Osteocyte (in vitro differentiated cells): ENCODE results near the gene LDB2. TPM values are rescaled to one million over a fixed set of nuclear protein-coding genes. Genes with fewer than 3 reads are reported as not detected.

Source experiments
- DNase-seq: peaks from one replicate; pipeline ENCODE4 v3.0.0; 2021; ENCODE audit warnings: mixed read lengths; ENCODE audit not compliant: unreplicated experiment; ENCODE audit errors: extremely low spot score
- H3K27ac Mint-ChIP-seq: one replicate; pipeline ENCODE4 v1.8.0; 2021; ENCODE audit warnings: mild to moderate bottlenecking, mixed read lengths; ENCODE audit not compliant: unreplicated experiment
- H3K27me3 Mint-ChIP-seq: one replicate; pipeline ENCODE4 v1.8.0; 2021; ENCODE audit warnings: mixed read lengths; ENCODE audit not compliant: unreplicated experiment
- H3K36me3 Mint-ChIP-seq: one replicate; pipeline ENCODE4 v1.8.0; 2021; ENCODE audit warnings: mixed read lengths; ENCODE audit not compliant: unreplicated experiment
- H3K4me1 Mint-ChIP-seq: one replicate; pipeline ENCODE4 v1.8.0; 2021; ENCODE audit warnings: mixed read lengths; ENCODE audit not compliant: unreplicated experiment
- H3K4me3 Mint-ChIP-seq: one replicate; pipeline ENCODE4 v1.8.0; 2021; ENCODE audit warnings: mild to moderate bottlenecking, moderate library complexity, mixed read lengths; ENCODE audit not compliant: unreplicated experiment
- H3K9me3 Mint-ChIP-seq: one replicate; pipeline ENCODE4 v1.8.0; 2021; ENCODE audit warnings: mixed read lengths; ENCODE audit not compliant: unreplicated experiment
- total RNA-seq: library from RNA; stranded (reverse); gene quantifications from 2 replicates; pipeline ENCODE4 v1.2.1, GENCODE V29; 2021
- TF ChIP-seq, protein P1 (sequence below): fragments of 200-600 bp; sonication (generic); IDR thresholded peaks from 2 replicates; pipeline ENCODE4 v1.5.0; 2021; ENCODE audit warnings: antibody characterized with exemption, mild to moderate bottlenecking, moderate library complexity

The LDB2 gene
- total RNA-seq, 1 donor from 2014 or later: 8.7 TPM

DNA sequence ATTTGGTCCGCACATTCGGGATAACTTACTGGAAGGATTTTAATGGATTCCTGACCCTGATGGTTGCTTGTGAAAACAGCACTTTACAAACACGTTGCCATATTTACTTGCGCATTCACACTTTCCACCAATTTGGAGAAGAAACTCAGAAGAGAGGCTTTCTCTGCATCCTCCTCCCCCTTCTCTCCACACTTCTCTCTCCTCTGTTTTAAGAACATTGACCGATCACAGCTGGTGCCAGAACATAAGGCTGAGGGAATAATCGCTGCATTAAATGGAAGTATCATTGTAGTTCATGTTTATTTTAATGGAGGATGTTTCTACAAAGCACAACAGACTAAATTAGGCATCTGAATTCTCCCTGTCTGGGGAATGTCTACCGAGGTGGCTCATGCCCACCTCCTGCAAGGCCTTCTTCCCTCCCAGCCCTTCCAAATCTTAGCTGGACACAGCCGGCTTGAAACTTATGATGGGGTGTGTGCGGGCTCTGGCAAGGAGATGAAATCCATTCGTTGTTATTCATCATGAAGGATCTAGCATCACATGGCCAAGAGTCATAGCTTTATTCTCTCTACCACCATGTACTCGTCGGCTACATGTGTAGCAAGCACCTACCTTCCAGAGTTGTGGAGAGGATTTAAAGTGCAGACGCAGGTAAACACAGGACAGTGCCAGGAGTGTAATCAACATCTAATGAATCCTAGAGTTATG lies 204.1 kb downstream of the LDB2 start:
- H3K4me1 Mint-ChIP-seq: peaks cover 19% of the 10 kb centered on the region
- peaks cover 3% of the 10 kb centered on the region for H3K9me3 Mint-ChIP-seq
- no peak overlapping the region for H3K4me3 Mint-ChIP-seq
- no peak overlapping the region for H3K27ac Mint-ChIP-seq
- no peaks in the 10 kb centered on the region for H3K36me3 Mint-ChIP-seq
- no peak for DNase-seq
- TF ChIP-seq, protein P1, sequence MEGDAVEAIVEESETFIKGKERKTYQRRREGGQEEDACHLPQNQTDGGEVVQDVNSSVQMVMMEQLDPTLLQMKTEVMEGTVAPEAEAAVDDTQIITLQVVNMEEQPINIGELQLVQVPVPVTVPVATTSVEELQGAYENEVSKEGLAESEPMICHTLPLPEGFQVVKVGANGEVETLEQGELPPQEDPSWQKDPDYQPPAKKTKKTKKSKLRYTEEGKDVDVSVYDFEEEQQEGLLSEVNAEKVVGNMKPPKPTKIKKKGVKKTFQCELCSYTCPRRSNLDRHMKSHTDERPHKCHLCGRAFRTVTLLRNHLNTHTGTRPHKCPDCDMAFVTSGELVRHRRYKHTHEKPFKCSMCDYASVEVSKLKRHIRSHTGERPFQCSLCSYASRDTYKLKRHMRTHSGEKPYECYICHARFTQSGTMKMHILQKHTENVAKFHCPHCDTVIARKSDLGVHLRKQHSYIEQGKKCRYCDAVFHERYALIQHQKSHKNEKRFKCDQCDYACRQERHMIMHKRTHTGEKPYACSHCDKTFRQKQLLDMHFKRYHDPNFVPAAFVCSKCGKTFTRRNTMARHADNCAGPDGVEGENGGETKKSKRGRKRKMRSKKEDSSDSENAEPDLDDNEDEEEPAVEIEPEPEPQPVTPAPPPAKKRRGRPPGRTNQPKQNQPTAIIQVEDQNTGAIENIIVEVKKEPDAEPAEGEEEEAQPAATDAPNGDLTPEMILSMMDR: no peak
- no peaks in the 10 kb centered on the region for H3K27me3 Mint-ChIP-seq

- H3K9me3 Mint-ChIP-seq: peaks cover 3% of the 10 kb centered on the region
- TF ChIP-seq, protein P1: no peak
- DNase-seq: no peak
- no peaks in the 10 kb centered on the region for H3K27me3 Mint-ChIP-seq
- H3K36me3 Mint-ChIP-seq: no peaks in the 10 kb centered on the region
- H3K27ac Mint-ChIP-seq: no peak overlapping the region
- no peak overlapping the region for H3K4me3 Mint-ChIP-seq
- peaks cover 19% of the 10 kb centered on the region for H3K4me1 Mint-ChIP-seq
Measured at GRCh38 chr4:16693641-16694040, 204.8 kb downstream of the LDB2 start.

DNA sequence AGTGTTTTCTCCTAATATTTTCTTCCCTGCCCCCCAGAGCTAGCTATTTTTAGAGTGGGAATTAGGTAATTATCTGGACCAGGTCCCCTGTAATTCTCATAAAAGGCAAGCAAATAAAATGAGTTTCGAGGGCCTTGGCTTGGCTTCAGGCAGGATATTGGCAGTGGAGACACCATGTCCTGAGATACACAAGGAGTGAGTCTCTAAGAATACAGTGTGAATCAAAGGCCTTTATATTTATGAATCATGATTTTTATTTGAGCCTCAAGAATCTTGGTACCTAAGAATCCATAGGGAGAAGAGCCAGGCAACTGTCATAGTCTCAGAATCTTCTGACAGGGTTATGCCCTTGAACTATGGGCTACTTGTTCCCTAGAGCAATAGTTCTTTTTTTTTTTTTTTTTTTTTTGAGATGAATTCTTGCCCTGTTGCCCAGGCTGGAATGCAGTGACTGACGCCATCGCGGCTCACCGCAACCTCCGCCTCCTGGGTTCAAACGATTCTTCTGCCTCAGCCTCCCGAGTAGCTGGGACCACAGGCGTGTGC lies 205.4 kb downstream of the LDB2 start:
- Mint-ChIP-seq H3K27ac (peak overlapping the region; percentile 54), H3K27me3 (no peaks in the 10 kb centered on the region), H3K9me3 (peaks cover 3% of the 10 kb centered on the region), H3K4me1 (peaks cover 19% of the 10 kb centered on the region), H3K36me3 (no peaks in the 10 kb centered on the region), H3K4me3 (no peak overlapping the region)
- no peak for DNase-seq
- TF ChIP-seq, protein P1: no peak

DNA sequence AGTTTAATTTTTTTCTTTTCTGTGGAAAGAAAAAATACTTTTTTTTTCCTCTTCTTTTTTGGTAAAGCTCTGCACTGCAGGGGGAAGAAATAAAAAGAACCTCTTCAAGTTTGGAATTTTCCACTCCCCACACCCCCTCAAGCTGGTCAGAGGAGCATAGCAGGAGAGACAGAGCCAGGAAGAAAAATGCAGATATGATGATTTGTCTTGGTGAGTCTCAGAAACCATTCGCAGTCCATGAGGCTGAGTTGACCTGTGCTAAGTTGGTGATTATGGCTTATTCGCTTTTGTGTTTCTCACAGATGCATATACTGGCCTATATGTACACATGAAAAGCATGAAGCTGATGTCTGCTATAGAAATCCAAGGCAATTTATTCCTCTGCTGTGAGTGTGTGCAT lies 205.9 kb downstream of the LDB2 start:
- Mint-ChIP-seq H3K36me3 (no peaks in the 10 kb centered on the region), H3K4me3 (no peak overlapping the region), H3K9me3 (peaks cover 2% of the 10 kb centered on the region), H3K27me3 (no peaks in the 10 kb centered on the region), H3K4me1 (peaks cover 19% of the 10 kb centered on the region), H3K27ac (peak overlapping the region; percentile 54)
- DNase-seq: no peak
- TF ChIP-seq, protein P1: no peak

GRCh38 chr4:16692046-16692445 lies 206.4 kb downstream of the LDB2 start:
- no peaks in the 10 kb centered on the region for H3K27me3 Mint-ChIP-seq
- H3K4me1 Mint-ChIP-seq: peaks cover 19% of the 10 kb centered on the region
- H3K4me3 Mint-ChIP-seq: no peak overlapping the region
- DNase-seq: no peak
- H3K9me3 Mint-ChIP-seq: no peaks in the 10 kb centered on the region
- H3K27ac Mint-ChIP-seq: peak overlapping the region; percentile 32
- no peaks in the 10 kb centered on the region for H3K36me3 Mint-ChIP-seq
- TF ChIP-seq, protein P1: no peak
